ENCODE results near the gene ITPR2.

ITPR2 gene

GRCh38 chr12:26396402-26396801, 436.6 kb downstream of the ITPR2 start:
- TF ChIP-seq REST (IDR thresholded peaks at IDR 0.05; ENCODE audit: insufficient replicate concordance, low read depth) (no peak), GABPA (IDR thresholded peaks at IDR 0.05; ENCODE audit: low read depth) (no peak), CTCF (IDR thresholded peaks at IDR 0.05; ENCODE audit: insufficient read depth, low read length) (no peak), SPI1 (IDR thresholded peaks at IDR 0.05; ENCODE audit: borderline replicate concordance, low read depth) (no peak), POLR2AphosphoS5 (IDR thresholded peaks at IDR 0.05; ENCODE audit: low read depth) (no peak)
- no peaks in the 10 kb centered on the region for H3K27me3 ChIP-seq (ENCODE audit: insufficient read depth, poor library complexity, severe bottlenecking)
- no peak overlapping the region for H3K27ac ChIP-seq (replicated peaks)
- no peak overlapping the region for H3K4me3 ChIP-seq (replicated peaks; ENCODE audit: insufficient read depth, low read length)
- no peak for DNase-seq (ENCODE audit: low read depth in 1 of 2, low spot score in 1 of 2)

- H3K27ac ChIP-seq (replicated peaks) = no peak overlapping the region
- H3K27me3 ChIP-seq (ENCODE audit: insufficient read depth, poor library complexity, severe bottlenecking) = no peaks in the 10 kb centered on the region
- TF ChIP-seq CTCF (IDR thresholded peaks at IDR 0.05; ENCODE audit: insufficient read depth, low read length) (no peak), REST (IDR thresholded peaks at IDR 0.05; ENCODE audit: insufficient replicate concordance, low read depth) (no peak), POLR2AphosphoS5 (IDR thresholded peaks at IDR 0.05; ENCODE audit: low read depth) (no peak), SPI1 (IDR thresholded peaks at IDR 0.05; ENCODE audit: borderline replicate concordance, low read depth) (no peak), GABPA (IDR thresholded peaks at IDR 0.05; ENCODE audit: low read depth) (no peak)
- DNase-seq (ENCODE audit: low read depth in 1 of 2, low spot score in 1 of 2) = no peak
- H3K4me3 ChIP-seq (replicated peaks; ENCODE audit: insufficient read depth, low read length) = no peak overlapping the region
Measured at GRCh38 chr12:26389343-26389742, 443.7 kb downstream of the ITPR2 start.

GRCh38 chr12:26384536-26384935, 448.5 kb downstream of the ITPR2 start:
- Histone ChIP-seq H3K27me3 (ENCODE audit: insufficient read depth, poor library complexity, severe bottlenecking) (no peaks in the 10 kb centered on the region), H3K4me3 (replicated peaks; ENCODE audit: insufficient read depth, low read length) (no peak overlapping the region), H3K27ac (replicated peaks) (no peak overlapping the region)
- TF ChIP-seq CTCF (IDR thresholded peaks at IDR 0.05; ENCODE audit: insufficient read depth, low read length) = no peak
- no peak for TF ChIP-seq POLR2AphosphoS5 (IDR thresholded peaks at IDR 0.05; ENCODE audit: low read depth)
- no peak for TF ChIP-seq REST (IDR thresholded peaks at IDR 0.05; ENCODE audit: insufficient replicate concordance, low read depth)
- TF ChIP-seq SPI1 (IDR thresholded peaks at IDR 0.05; ENCODE audit: borderline replicate concordance, low read depth) = no peak
- no peak for DNase-seq (ENCODE audit: low read depth in 1 of 2, low spot score in 1 of 2)

Data from HL-60 (cell line).